Right atrium auricular region (tissue), 2 donors: ENCODE results near the gene LRP1-AS. TPM values are rescaled to one million over a fixed set of nuclear protein-coding genes. Genes with fewer than 3 reads are reported as not detected.

Source experiments
- DNase-seq: peaks from one replicate; pipeline ENCODE4 v3.0.0-alpha.2; 2019; ENCODE audit warnings: low spot score
- H3K27ac ChIP-seq, 2 donors: fragments of 200-600 bp; sonication (generic); 1 replicate in 1 of 2; 2 replicates in 1 of 2; pipeline ENCODE4 v1.5.1; 2016 to 2019
- H3K27me3 ChIP-seq, 2 donors: fragments of 200-600 bp; sonication (generic); one replicate each; pipeline versions ENCODE4 v1.5.1 to v1.6.0; 2017 to 2019
- H3K36me3 ChIP-seq: fragments of 200-600 bp; sonication (generic); one replicate; pipeline ENCODE4 v1.5.1; 2016
- H3K4me1 ChIP-seq, 2 donors: fragments of 200-600 bp; sonication (generic); one replicate each; pipeline versions ENCODE4 v1.5.1 to v1.6.0; 2017 to 2019
- H3K4me3 ChIP-seq, 2 donors: fragments of 200-600 bp; sonication (generic); 1 replicate in 1 of 2; 2 replicates in 1 of 2; pipeline ENCODE4 v1.5.1; 2017 to 2019; ENCODE audit warnings: mild to moderate bottlenecking in 1 of 2, moderate library complexity in 1 of 2
- H3K9me3 ChIP-seq, 2 donors: fragments of 200-600 bp; sonication (generic); one replicate each; pipeline ENCODE4 v1.5.1; 2019
- total RNA-seq, 2 donors: library from RNA; depleted of rRNA; stranded (reverse); fragments of >200 nt; gene quantifications; one replicate each; pipeline ENCODE4 v1.1.0, GENCODE V29; 2016
- TF ChIP-seq, protein P1 (sequence below), 2 donors: fragments of 200-600 bp; sonication (generic); IDR thresholded peaks; one replicate each; pipeline ENCODE4 v1.5.1; 2019; ENCODE audit warnings: antibody characterized with exemption in 2 of 2

LRP1-AS gene
- total RNA-seq, 2 donors from 2014 or later: not detected

GRCh38 chr12:57158186-57158585, 10.8 kb upstream of the LRP1-AS start:
- Histone ChIP-seq H3K27ac (no peak overlapping the region), H3K9me3 (no peaks in the 10 kb centered on the region), H3K4me3 (no peak overlapping the region), H3K27me3 (no peaks in the 10 kb centered on the region), H3K4me1 (peaks cover 0 to 24% of the 10 kb centered on the region in 2 donors), H3K36me3 (peaks cover 94% of the 10 kb centered on the region)
- TF ChIP-seq, protein P1, sequence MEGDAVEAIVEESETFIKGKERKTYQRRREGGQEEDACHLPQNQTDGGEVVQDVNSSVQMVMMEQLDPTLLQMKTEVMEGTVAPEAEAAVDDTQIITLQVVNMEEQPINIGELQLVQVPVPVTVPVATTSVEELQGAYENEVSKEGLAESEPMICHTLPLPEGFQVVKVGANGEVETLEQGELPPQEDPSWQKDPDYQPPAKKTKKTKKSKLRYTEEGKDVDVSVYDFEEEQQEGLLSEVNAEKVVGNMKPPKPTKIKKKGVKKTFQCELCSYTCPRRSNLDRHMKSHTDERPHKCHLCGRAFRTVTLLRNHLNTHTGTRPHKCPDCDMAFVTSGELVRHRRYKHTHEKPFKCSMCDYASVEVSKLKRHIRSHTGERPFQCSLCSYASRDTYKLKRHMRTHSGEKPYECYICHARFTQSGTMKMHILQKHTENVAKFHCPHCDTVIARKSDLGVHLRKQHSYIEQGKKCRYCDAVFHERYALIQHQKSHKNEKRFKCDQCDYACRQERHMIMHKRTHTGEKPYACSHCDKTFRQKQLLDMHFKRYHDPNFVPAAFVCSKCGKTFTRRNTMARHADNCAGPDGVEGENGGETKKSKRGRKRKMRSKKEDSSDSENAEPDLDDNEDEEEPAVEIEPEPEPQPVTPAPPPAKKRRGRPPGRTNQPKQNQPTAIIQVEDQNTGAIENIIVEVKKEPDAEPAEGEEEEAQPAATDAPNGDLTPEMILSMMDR (IDR thresholded peaks at IDR 0.05): no peak
- no peak for DNase-seq

- DNase-seq: no peak
- H3K4me3 ChIP-seq: no peak overlapping the region
- no peaks in the 10 kb centered on the region for H3K9me3 ChIP-seq
- no peaks in the 10 kb centered on the region for H3K27me3 ChIP-seq
- peaks cover 0 to 29% of the 10 kb centered on the region in 2 donors for H3K4me1 ChIP-seq
- TF ChIP-seq, protein P1 (IDR thresholded peaks at IDR 0.05): no peak
- peak overlapping the region in 1 of 2 donors; percentile 29 for H3K27ac ChIP-seq
- H3K36me3 ChIP-seq: peaks cover 89% of the 10 kb centered on the region
Observed at GRCh38 chr12:57157588-57158173, 10.3 kb upstream of the LRP1-AS start.

- no peak for DNase-seq
Observed at GRCh38 chr12:57156701-57157403, 9.4 kb upstream of the LRP1-AS start.

DNA sequence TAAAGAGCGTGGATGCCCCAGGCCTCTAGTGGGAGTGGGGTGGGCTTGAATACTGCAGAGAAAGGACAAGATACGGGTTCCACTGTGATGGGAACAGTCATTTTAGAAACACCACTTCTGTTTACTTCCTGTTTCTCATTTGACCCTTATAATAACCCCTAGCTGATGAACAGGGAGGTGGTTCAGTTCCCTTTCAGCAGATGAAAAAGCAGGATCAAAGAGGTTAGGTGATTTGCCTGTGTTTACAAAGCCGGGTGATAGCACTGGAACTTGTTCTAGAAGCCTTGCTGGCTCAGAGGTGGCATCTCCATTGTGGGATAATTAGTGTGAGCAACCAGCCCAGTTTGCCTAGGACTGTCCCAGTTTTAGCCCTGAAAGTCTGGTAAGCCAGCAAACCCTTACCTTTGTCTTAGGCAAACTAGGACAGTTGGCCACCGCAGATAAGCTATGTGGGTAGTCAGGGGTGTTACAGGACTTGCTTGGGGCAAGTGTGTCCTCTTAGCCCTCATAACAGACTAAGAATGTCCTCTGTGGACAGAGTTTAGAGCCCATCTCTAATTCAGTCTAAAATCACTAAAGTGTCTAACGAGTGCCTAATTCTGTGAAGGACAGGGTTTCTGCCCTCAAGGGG, 7.5 kb upstream of the LRP1-AS start:
- TF ChIP-seq, protein P1 (IDR thresholded peaks at IDR 0.05): no peak
- Histone ChIP-seq H3K4me1 (peaks cover 0 to 55% of the 10 kb centered on the region in 2 donors), H3K36me3 (peaks cover 62% of the 10 kb centered on the region), H3K27ac (no peak overlapping the region), H3K27me3 (no peaks in the 10 kb centered on the region), H3K9me3 (no peaks in the 10 kb centered on the region), H3K4me3 (no peak overlapping the region)
- DNase-seq: no peak

More at GRCh38 chr12:57156701-57157403, 9.4 kb upstream of the LRP1-AS start:
- Histone ChIP-seq H3K27me3 (no peaks in the 10 kb centered on the region), H3K4me3 (no peak overlapping the region), H3K4me1 (peaks cover 0 to 37% of the 10 kb centered on the region in 2 donors), H3K27ac (peak overlapping the region in 1 of 2 donors; percentile 29), H3K9me3 (no peaks in the 10 kb centered on the region), H3K36me3 (peaks cover 81% of the 10 kb centered on the region)
- TF ChIP-seq, protein P1 (IDR thresholded peaks at IDR 0.05): no peak

DNA sequence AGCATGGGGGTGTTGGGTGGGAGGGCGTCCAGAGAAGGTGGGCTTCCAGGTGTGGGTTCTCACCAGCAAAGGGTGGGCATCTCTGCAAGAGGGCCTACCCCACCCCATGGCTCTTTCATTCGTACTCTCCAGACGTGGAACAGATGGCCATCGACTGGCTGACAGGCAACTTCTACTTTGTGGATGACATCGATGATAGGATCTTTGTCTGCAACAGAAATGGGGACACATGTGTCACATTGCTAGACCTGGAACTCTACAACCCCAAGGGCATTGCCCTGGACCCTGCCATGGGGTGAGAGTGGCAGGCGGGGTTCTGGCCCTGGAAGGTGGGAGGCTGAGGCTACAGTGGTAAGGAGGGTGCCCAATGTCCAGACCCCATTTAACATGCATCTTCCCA, 6.7 kb upstream of the LRP1-AS start:
- no peak for DNase-seq
- Histone ChIP-seq H3K9me3 (no peaks in the 10 kb centered on the region), H3K4me1 (peaks cover 0 to 63% of the 10 kb centered on the region in 2 donors), H3K4me3 (no peak overlapping the region), H3K36me3 (peaks cover 53% of the 10 kb centered on the region), H3K27ac (no peak overlapping the region), H3K27me3 (no peaks in the 10 kb centered on the region)
- TF ChIP-seq, protein P1 (IDR thresholded peaks at IDR 0.05): no peak
